ENCODE results near the gene PAPOLB. TPM values are rescaled to one million over a fixed set of nuclear protein-coding genes. Genes with fewer than 3 reads are reported as not detected.

PAPOLB gene
- total and polyA plus RNA-seq, 4 donors, result 0.01 to 1.9 (median 0.14) TPM

- Histone ChIP-seq H3K9me3 (ENCODE audit: control insufficient read depth in 4 of 4, insufficient read depth in 3 of 4, low read length in 3 of 4) (no peaks in the 10 kb centered on the region), H3K27me3 (ENCODE audit: control insufficient read depth in 3 of 3, insufficient read depth in 3 of 3, low read length in 2 of 3) (no peaks in the 10 kb centered on the region), H3K27ac (ENCODE audit: low read depth in 1 of 2, low read length in 1 of 2) (no peak overlapping the region), H3K4me3 (no peak overlapping the region), H3K36me3 (ENCODE audit: control insufficient read depth in 4 of 4, insufficient read depth in 4 of 4, low read length in 4 of 4) (peaks cover 0 to 12% (median 7%) of the 10 kb centered on the region in 4 donors), H3K4me1 (ENCODE audit: control insufficient read depth in 5 of 5, insufficient read depth in 5 of 5, low read length in 5 of 5) (peaks cover 0 to 22% (median 4%) of the 10 kb centered on the region in 5 donors), H3K9ac (ENCODE audit: insufficient read depth in 1 of 2, low read length in 2 of 2) (no peak overlapping the region)
- 87 to 88% methylated on average over 35 to 36 of the region's 36 CpGs for WGBS, 2 donors
- DNase-seq (peak in 1 of 3 donors; percentile 9), ATAC-seq (ENCODE audit: insufficient read depth, low FRiP score) (no peak)
- no peak for TF ChIP-seq CTCF (IDR thresholded peaks at IDR 0.05; ENCODE audit: control extremely low read depth, extremely low read depth)
These were observed 27.9 kb downstream of the PAPOLB start for GRCh38 chr7:4833691-4834600.

GRCh38 chr7:4833176-4833575 is 28.7 kb downstream of the PAPOLB start:
- H3K4me1 ChIP-seq (ENCODE audit: control insufficient read depth in 5 of 5, insufficient read depth in 5 of 5, low read length in 5 of 5), result peaks cover 0 to 15% (median 4%) of the 10 kb centered on the region in 5 donors
- no peaks in the 10 kb centered on the region for H3K27me3 ChIP-seq (ENCODE audit: control insufficient read depth in 3 of 3, insufficient read depth in 3 of 3, low read length in 2 of 3)
- 92 to 93% methylated on average over 17 of the region's 17 CpGs for WGBS, 2 donors
- no peak overlapping the region for H3K4me3 ChIP-seq
- peak in 1 of 3 donors; percentile 4 for DNase-seq
- no peak overlapping the region for H3K9ac ChIP-seq (ENCODE audit: insufficient read depth in 1 of 2, low read length in 2 of 2)
- no peak overlapping the region for H3K27ac ChIP-seq (ENCODE audit: low read depth in 1 of 2, low read length in 1 of 2)
- no peak for TF ChIP-seq CTCF (IDR thresholded peaks at IDR 0.05; ENCODE audit: control extremely low read depth, extremely low read depth)
- ATAC-seq (ENCODE audit: insufficient read depth, low FRiP score), result no peak
- H3K9me3 ChIP-seq (ENCODE audit: control insufficient read depth in 4 of 4, insufficient read depth in 3 of 4, low read length in 3 of 4), result no peaks in the 10 kb centered on the region
- peaks cover 0 to 12% (median 7%) of the 10 kb centered on the region in 4 donors for H3K36me3 ChIP-seq (ENCODE audit: control insufficient read depth in 4 of 4, insufficient read depth in 4 of 4, low read length in 4 of 4)

- peak in 1 of 3 donors; percentile 9 for DNase-seq
- no peak for TF ChIP-seq CTCF (IDR thresholded peaks at IDR 0.05; ENCODE audit: control extremely low read depth, extremely low read depth)
- H3K4me3 ChIP-seq, result no peak overlapping the region
- 96 to 97% methylated on average over 16 of the region's 16 CpGs for WGBS, 2 donors
- peaks cover 0 to 12% (median 7%) of the 10 kb centered on the region in 4 donors for H3K36me3 ChIP-seq (ENCODE audit: control insufficient read depth in 4 of 4, insufficient read depth in 4 of 4, low read length in 4 of 4)
- no peak overlapping the region for H3K9ac ChIP-seq (ENCODE audit: insufficient read depth in 1 of 2, low read length in 2 of 2)
- H3K27me3 ChIP-seq (ENCODE audit: control insufficient read depth in 3 of 3, insufficient read depth in 3 of 3, low read length in 2 of 3), result no peaks in the 10 kb centered on the region
- no peak overlapping the region for H3K27ac ChIP-seq (ENCODE audit: low read depth in 1 of 2, low read length in 1 of 2)
- peaks cover 0 to 10% (median 4%) of the 10 kb centered on the region in 5 donors for H3K4me1 ChIP-seq (ENCODE audit: control insufficient read depth in 5 of 5, insufficient read depth in 5 of 5, low read length in 5 of 5)
- no peaks in the 10 kb centered on the region for H3K9me3 ChIP-seq (ENCODE audit: control insufficient read depth in 4 of 4, insufficient read depth in 3 of 4, low read length in 3 of 4)
- ATAC-seq (ENCODE audit: insufficient read depth, low FRiP score), result no peak
These were observed 29.1 kb downstream of the PAPOLB start for GRCh38 chr7:4832711-4833110.
